ENCODE results near the gene CALN1. TPM values are rescaled to one million over a fixed set of nuclear protein-coding genes. Genes with fewer than 3 reads are reported as not detected.

CALN1 gene
- total RNA-seq, 1 donor, result under 0.01 TPM

- no peak for DNase-seq (ENCODE audit: low read depth)
- TF ChIP-seq CTCF (IDR thresholded peaks at IDR 0.05; ENCODE audit: insufficient read depth, low read depth, low read length), result no peak
These were observed 719 bp downstream of the CALN1 start for GRCh38 chr7:72411419-72411818.

GRCh38 chr7:72409638-72410015 is 2.5 kb downstream of the CALN1 start:
- no peak for TF ChIP-seq CTCF (IDR thresholded peaks at IDR 0.05; ENCODE audit: insufficient read depth, low read depth, low read length)
- DNase-seq (ENCODE audit: low read depth), result no peak
- H3K4me3 ChIP-seq (ENCODE audit: low read depth, low read length), result no peak overlapping the region

More at GRCh38 chr7:72411419-72411818, 719 bp downstream of the CALN1 start:
- H3K4me3 ChIP-seq (ENCODE audit: low read depth, low read length), result no peak overlapping the region

- no peak for TF ChIP-seq CTCF (IDR thresholded peaks at IDR 0.05; ENCODE audit: insufficient read depth, low read depth, low read length)
- no peak for DNase-seq (ENCODE audit: low read depth)
- no peak overlapping the region for H3K4me3 ChIP-seq (ENCODE audit: low read depth, low read length)
These were observed 3.0 kb downstream of the CALN1 start for GRCh38 chr7:72408966-72409637.

GRCh38 chr7:72406820-72407403 is 5.2 kb downstream of the CALN1 start:
- H3K4me3 ChIP-seq (ENCODE audit: low read depth, low read length), result no peak overlapping the region
- no peak for DNase-seq (ENCODE audit: low read depth)
- TF ChIP-seq CTCF (IDR thresholded peaks at IDR 0.05; ENCODE audit: insufficient read depth, low read depth, low read length), result no peak

- no peak for DNase-seq (ENCODE audit: low read depth)
- no peak for TF ChIP-seq CTCF (IDR thresholded peaks at IDR 0.05; ENCODE audit: insufficient read depth, low read depth, low read length)
- no peak overlapping the region for H3K4me3 ChIP-seq (ENCODE audit: low read depth, low read length)
These were observed 6.3 kb downstream of the CALN1 start for GRCh38 chr7:72405871-72406270.

GRCh38 chr7:72405418-72405817 is 6.7 kb downstream of the CALN1 start:
- no peak for TF ChIP-seq CTCF (IDR thresholded peaks at IDR 0.05; ENCODE audit: insufficient read depth, low read depth, low read length)
- H3K4me3 ChIP-seq (ENCODE audit: low read depth, low read length), result no peak overlapping the region
- DNase-seq (ENCODE audit: low read depth), result no peak

Data from fibroblast of villous mesenchyme (primary cell).